HepG2 (cell line): Measurements from ENCODE around the gene TTC32. TPM values are rescaled to one million over a fixed set of nuclear protein-coding genes. Genes with fewer than 3 reads are reported as not detected.

Experiments used
- ATAC-seq: fragments of 200-7000 bp; cut with Tn5 transposase; 3 replicates; pipeline ENCODE4 v1.9.1; 2020; ENCODE audit warnings: mild to moderate bottlenecking, moderate library complexity
- BruUV-seq: library from RNA; stranded (reverse); fragments of 400-500 nt; replicated peaks from 2 replicates; lab custom pipeline; 2021; lab: Mats Ljungman, UMichigan
- CTCF ChIA-PET: fragments of 300-600 bp; formaldehyde crosslinking; extraction: SDS; loops from one replicate; lab custom pipeline; 2021; ENCODE audit warnings: low total read pairs, inconsistent platforms, low intra/inter-chr PET ratio; lab: Yijun Ruan, JAX
- POLR2A ChIA-PET: fragments of 350-600 bp; sonication (Branson Sonifier 250); formaldehyde crosslinking; loops from one replicate; lab custom pipeline; 2020; ENCODE audit warnings: antibody characterized with exemption, inconsistent platforms; lab: Yijun Ruan, JAX
- DNase-seq: peaks from one replicate; pipeline ENCODE4 v3.0.0-alpha.2; 2015; ENCODE audit warnings: low spot score
- FAIRE-seq: peaks from 3 replicates; lab custom pipeline; 2011; peaks lifted over from hg19 to GRCh38; lab: Jason Lieb, UNC
- H2AFZ ChIP-seq: one replicate; pipeline ENCODE4 v1.6.1; 2011; ENCODE audit warnings: low read length, inconsistent platforms
- H3K27ac ChIP-seq: fragments of 300-600 bp; 3 replicates; pipeline ENCODE4 v1.8.0; 2011; ENCODE audit warnings: mixed run types, mild to moderate bottlenecking, mixed read lengths, low read length, inconsistent platforms; ENCODE audit not compliant: insufficient read depth; ENCODE audit errors: extremely low read length
- H3K27me3 ChIP-seq, 2 experiments: fragments of 200-600 bp in 1 of 2; 2 replicates in 1 of 2; 3 replicates in 1 of 2; pipeline versions ENCODE4 v1.6.0 to v1.8.0; 2011; ENCODE audit warnings: low read length in 2 of 2, mild to moderate bottlenecking in 2 of 2, moderate library complexity in 2 of 2, inconsistent platforms in 1 of 2; ENCODE audit not compliant: insufficient read depth in 2 of 2, control insufficient read depth in 1 of 2
- H3K36me3 ChIP-seq, 2 experiments: fragments of 200-600 bp in 1 of 2; replicated peaks in 1 of 2; 2 replicates in 1 of 2; 3 replicates in 1 of 2; pipeline versions ENCODE4 v1.5.1 to v1.8.0; 2011; ENCODE audit warnings: low read length in 2 of 2, inconsistent platforms in 1 of 2; ENCODE audit not compliant: insufficient read depth in 2 of 2, control insufficient read depth in 1 of 2
- H3K4me1 ChIP-seq: 2 replicates; pipeline ENCODE4 v1.5.1; 2012; ENCODE audit warnings: low read length, inconsistent platforms; ENCODE audit not compliant: insufficient read depth
- H3K4me2 ChIP-seq: 2 replicates; pipeline ENCODE4 v1.6.0; 2011; ENCODE audit warnings: low read depth, low read length, inconsistent platforms
- H3K4me3 ChIP-seq, 3 experiments: fragments of 200-600 bp in 1 of 3; sonication (generic), shearing (Covaris generic) in 1 of 3; replicated peaks in 1 of 3; 2 replicates each; pipeline ENCODE4 v1.5.1; 2011 to 2016; ENCODE audit warnings: low read length in 3 of 3, inconsistent platforms in 2 of 3, low read depth in 2 of 3, mild to moderate bottlenecking in 2 of 3, control low read depth in 1 of 3, mixed read lengths in 1 of 3; ENCODE audit not compliant: insufficient read depth in 1 of 3
- H3K79me2 ChIP-seq: one replicate; pipeline ENCODE4 v1.6.1; 2011; ENCODE audit warnings: low read length, inconsistent platforms; ENCODE audit not compliant: insufficient read depth
- H3K9ac ChIP-seq: 2 replicates; pipeline ENCODE4 v1.6.0; 2011; ENCODE audit warnings: mild to moderate bottlenecking, low read depth, low read length, inconsistent platforms; ENCODE audit not compliant: insufficient read depth
- H3K9me3 ChIP-seq: 2 replicates; pipeline ENCODE4 v1.5.1; 2012; ENCODE audit warnings: mild to moderate bottlenecking, low read length
- H4K20me1 ChIP-seq: 2 replicates; pipeline ENCODE4 v1.6.0; 2011; ENCODE audit warnings: inconsistent platforms, mild to moderate bottlenecking, low read length, moderate library complexity; ENCODE audit not compliant: insufficient read depth
- CSRNP1 ChIP-seq: sonication (generic); formaldehyde crosslinking; IDR thresholded peaks from 2 replicates; pipeline ENCODE4 v1.8.1; 2023; ENCODE audit warnings: mild to moderate bottlenecking, missing genetic modification reagents
- EHMT2 ChIP-seq: fragments of 200-600 bp; sonication (generic); IDR thresholded peaks from 2 replicates; pipeline ENCODE4 v1.7.0; 2017; ENCODE audit warnings: antibody characterized with exemption, low read depth, low read length, borderline replicate concordance
- GABPB1 ChIP-seq: IDR thresholded peaks from 2 replicates; pipeline ENCODE4 v1.6.1; 2016; ENCODE audit warnings: mild to moderate bottlenecking, missing genetic modification reagents, moderate library complexity, missing compliant biosample characterization
- HOMEZ ChIP-seq: IDR thresholded peaks from 2 replicates; pipeline ENCODE4 v1.6.1; 2016; ENCODE audit warnings: low read depth
- MXI1 ChIP-seq: IDR thresholded peaks from 3 replicates; pipeline ENCODE4 v1.6.1; 2012; ENCODE audit warnings: low read depth, low read length, inconsistent platforms, borderline replicate concordance
- PITX1 ChIP-seq: sonication (generic); formaldehyde crosslinking; IDR thresholded peaks from 2 replicates; pipeline ENCODE4 v1.5.1; 2020; ENCODE audit warnings: mild to moderate bottlenecking, missing genetic modification reagents
- RBAK ChIP-seq: sonication (generic); formaldehyde crosslinking; IDR thresholded peaks from 2 replicates; pipeline ENCODE4 v1.5.1; 2020; ENCODE audit warnings: mild to moderate bottlenecking, missing genetic modification reagents
- RFX5 ChIP-seq: IDR thresholded peaks from 2 replicates; pipeline ENCODE4 v1.6.1; 2011; ENCODE audit warnings: low read depth, low read length, improper control_type of control experiment
- SRSF9 ChIP-seq: fragments of 200-400 bp; formaldehyde crosslinking; IDR thresholded peaks from 2 replicates; pipeline ENCODE4 v1.6.1; 2018; ENCODE audit warnings: borderline replicate concordance, mild to moderate bottlenecking, low read depth, low read length; ENCODE audit not compliant: insufficient read depth, poor library complexity, severe bottlenecking
- ZNF17 ChIP-seq: sonication (generic); formaldehyde crosslinking; IDR thresholded peaks from 2 replicates; pipeline ENCODE4 v1.5.0; 2020; ENCODE audit warnings: mild to moderate bottlenecking, missing genetic modification reagents
- ZNF20 ChIP-seq: sonication (generic); formaldehyde crosslinking; IDR thresholded peaks from 2 replicates; pipeline ENCODE4 v1.4.0; 2020; ENCODE audit warnings: mild to moderate bottlenecking, moderate library complexity, missing genetic modification reagents
- ZNF34 ChIP-seq: sonication (generic); formaldehyde crosslinking; IDR thresholded peaks from 2 replicates; pipeline ENCODE4 v1.4.0; 2020; ENCODE audit warnings: mild to moderate bottlenecking, missing genetic modification reagents, borderline replicate concordance
- ZNF607 ChIP-seq: sonication (generic); formaldehyde crosslinking; IDR thresholded peaks from 2 replicates; pipeline ENCODE4 v1.5.1; 2020; ENCODE audit warnings: missing genetic modification reagents, mild to moderate bottlenecking, borderline replicate concordance
- WGBS: methylation state at CpG from one replicate; pipeline ENCODE4 v1.1.6; 2017; ENCODE audit warnings: low lambda C conversion rate; 5-methylcytosine and 5-hydroxymethylcytosine counted together
- in situ Hi-C: cut with HindIII; loops from 2 replicates; pipeline ENCODE4 v1.10.0; 2017; ENCODE audit warnings: low pct_unique_long_range_greater_than_20kb; ENCODE audit not compliant: extremely low pct_ligation_motif_present
- intact Hi-C: fragments of 100-400 bp; cut with micrococcal nuclease; formaldehyde crosslinking; loops from one replicate; pipeline ENCODE4 v1.10.0; 2022; ENCODE audit not compliant: unreplicated experiment
- polyA plus RNA-seq, 8 experiments: library from polyadenylated mRNA; depleted of rRNA in 3 of 8; stranded (reverse) in 7 of 8; unstranded in 1 of 8; fragments of >200 nt; fragmentation: Illumina TruSeq in 4 of 8; extraction: Trizol in 4 of 8; gene quantifications; 2 replicates each; pipeline versions ENCODE4 v1.2.1 to v1.2.3, GENCODE V29; 2011 to 2016; ENCODE audit warnings: low read depth in 4 of 8, missing spikeins in 1 of 8, mixed read lengths in 1 of 8; ENCODE audit not compliant: insufficient read depth in 1 of 8
- total RNA-seq, 5 experiments: library from RNA; depleted of rRNA; stranded (reverse); fragments of >200 nt; fragmentation: Illumina TruSeq; extraction: Trizol; gene quantifications; 2 replicates each; pipeline ENCODE4 v1.2.3, GENCODE V29; 2016; ENCODE audit warnings: low read depth in 1 of 5

The TTC32 gene
- total and polyA plus RNA-seq, 2 of the 13 experiments (the other 11 are each of a cell fraction or from before 2014, with no cell fraction given): 21.6 to 38.3 TPM

- intact Hi-C loops: no loop called here
- DNase-seq (no peak), ATAC-seq (no peak), FAIRE-seq (no peak)
- Histone ChIP-seq H3K79me2 (no peaks in the 10 kb centered on the region), H3K4me3 (no peak overlapping the region), H3K9me3 (no peaks in the 10 kb centered on the region), H3K4me1 (no peaks in the 10 kb centered on the region), H3K36me3 (no peaks in the 10 kb centered on the region), H3K27me3 (no peaks in the 10 kb centered on the region), H4K20me1 (no peaks in the 10 kb centered on the region), H3K4me2 (no peak overlapping the region), H3K27ac (no peak overlapping the region), H2AFZ (no peak overlapping the region), H3K9ac (no peak overlapping the region)
- BruUV-seq: no TSS peak
- ChIA-PET POLR2A (no interaction called here), CTCF (no interaction called here)
- in situ Hi-C loops: no loop called here
- TF ChIP-seq MXI1 (no peak), CSRNP1 (CRISPR knock-in tag) (no peak), ZNF20 (CRISPR knock-in tag) (no peak), ZNF34 (CRISPR knock-in tag) (no peak)
- 48% methylated on average over 3 of the region's 4 CpGs for WGBS
Measured at GRCh38 chr2:19876751-19877150, 25.0 kb downstream of the TTC32 start.

GRCh38 chr2:19875280-19875679, 26.5 kb downstream of the TTC32 start:
- H3K4me3 ChIP-seq: no peak overlapping the region
- H3K27ac ChIP-seq: no peak overlapping the region
- no peak overlapping the region for H3K9ac ChIP-seq
- no peak overlapping the region for H3K4me2 ChIP-seq
- no peak overlapping the region for H2AFZ ChIP-seq
- DNase-seq (no peak), FAIRE-seq (no peak), ATAC-seq (no peak)
- intact Hi-C loops: no loop called here
- no peaks in the 10 kb centered on the region for H3K79me2 ChIP-seq
- 8% methylated on average over 1 of the region's 1 CpG for WGBS
- no peaks in the 10 kb centered on the region for H3K4me1 ChIP-seq
- no peak for TF ChIP-seq ZNF607 (CRISPR knock-in tag)
- TF ChIP-seq RFX5: no peak
- no peak for TF ChIP-seq GABPB1 (CRISPR knock-in tag)
- TF ChIP-seq EHMT2: no peak
- TF ChIP-seq SRSF9: no peak
- TF ChIP-seq RBAK (CRISPR knock-in tag): no peak
- TF ChIP-seq ZNF17: no peak
- no peak for TF ChIP-seq PITX1 (CRISPR knock-in tag)
- TF ChIP-seq HOMEZ (CRISPR knock-in tag): no peak
- no peaks in the 10 kb centered on the region for H4K20me1 ChIP-seq
- in situ Hi-C loops: no loop called here
- POLR2A ChIA-PET: no interaction called here
- no peaks in the 10 kb centered on the region for H3K9me3 ChIP-seq
- no peaks in the 10 kb centered on the region for H3K36me3 ChIP-seq
- CTCF ChIA-PET: no interaction called here
- peaks cover 0 to 6% of the 10 kb centered on the region in 2 experiments; a peak in 2 of 5 replicates for H3K27me3 ChIP-seq
- no TSS peak for BruUV-seq
